DMS114 treated with DMSO at 0.1 percent for 48 hours (cell line): ENCODE results near the gene RBP4.

Source experiments
- DNase-seq: peaks from one replicate; lab custom pipeline; 2025; ENCODE audit not compliant: unreplicated experiment; lab: John Stamatoyannopoulos, UW

RBP4 gene

GRCh38 chr10:93601146-93601773, at the start of gene RBP4:
Gene RBP4, minus strand, starts transcription at chr10:93601235. Its CDS starts 207 bp downstream, at chr10:93601028.
- no peak for DNase-seq

GRCh38 chr10:93639791-93640190, 38.8 kb upstream of the RBP4 start:
- no peak for DNase-seq

GRCh38 chr10:93630625-93631557, 29.9 kb upstream of the RBP4 start:
- no peak for DNase-seq

- DNase-seq: no peak
Measured at GRCh38 chr10:93629647-93630305, 28.7 kb upstream of the RBP4 start.

GRCh38 chr10:93628858-93629257, 27.8 kb upstream of the RBP4 start:
- no peak for DNase-seq

- DNase-seq: no peak
Measured at GRCh38 chr10:93622942-93623341, 21.9 kb upstream of the RBP4 start.

GRCh38 chr10:93620925-93621324, 19.9 kb upstream of the RBP4 start:
- no peak for DNase-seq

- DNase-seq: no peak
Measured at GRCh38 chr10:93615576-93616235, 14.7 kb upstream of the RBP4 start.

- no peak for DNase-seq
Measured at GRCh38 chr10:93614101-93614825, 13.2 kb upstream of the RBP4 start.

- no peak for DNase-seq
Measured at GRCh38 chr10:93613126-93613525, 12.1 kb upstream of the RBP4 start.

- DNase-seq: no peak
Measured at GRCh38 chr10:93612311-93612710, 11.3 kb upstream of the RBP4 start, which contains the start of gene PDE6C. Gene PDE6C, plus strand, starts transcription at chr10:93612537. Its CDS starts 189 bp downstream, at chr10:93612726.

GRCh38 chr10:93608421-93608820, 7.4 kb upstream of the RBP4 start:
- no peak for DNase-seq

- no peak for DNase-seq
Measured at GRCh38 chr10:93604146-93604545, 3.1 kb upstream of the RBP4 start.

GRCh38 chr10:93603023-93603422, 2.0 kb upstream of the RBP4 start:
- no peak for DNase-seq

- no peak for DNase-seq
Measured at GRCh38 chr10:93601774-93602162, 733 bp upstream of the RBP4 start.

GRCh38 chr10:93600446-93601145, 439 bp downstream of the RBP4 start:
- no peak for DNase-seq

- no peak for DNase-seq
Measured at GRCh38 chr10:93599778-93600177, 1.3 kb downstream of the RBP4 start.

- no peak for DNase-seq
Measured at GRCh38 chr10:93599335-93599734, 1.7 kb downstream of the RBP4 start.

GRCh38 chr10:93598157-93598556, 2.9 kb downstream of the RBP4 start:
- DNase-seq: no peak

GRCh38 chr10:93597075-93597599, 3.9 kb downstream of the RBP4 start:
- no peak for DNase-seq
